GM21423 (cell line): ENCODE measurements around the gene ST3GAL5.
"Not testable (repeated sequence)": the region's sequence is repeated elsewhere in the genome, so short reads cannot be mapped to it uniquely, and the experiment has no call there.

Experiments
- ATAC-seq: cut with Tn5 transposase; IDR thresholded peaks from one replicate; pipeline ENCODE4 v1.9.1; 2021; ENCODE audit warnings: mild to moderate bottlenecking, moderate library complexity; ENCODE audit not compliant: unreplicated experiment

The ST3GAL5 gene

DNA sequence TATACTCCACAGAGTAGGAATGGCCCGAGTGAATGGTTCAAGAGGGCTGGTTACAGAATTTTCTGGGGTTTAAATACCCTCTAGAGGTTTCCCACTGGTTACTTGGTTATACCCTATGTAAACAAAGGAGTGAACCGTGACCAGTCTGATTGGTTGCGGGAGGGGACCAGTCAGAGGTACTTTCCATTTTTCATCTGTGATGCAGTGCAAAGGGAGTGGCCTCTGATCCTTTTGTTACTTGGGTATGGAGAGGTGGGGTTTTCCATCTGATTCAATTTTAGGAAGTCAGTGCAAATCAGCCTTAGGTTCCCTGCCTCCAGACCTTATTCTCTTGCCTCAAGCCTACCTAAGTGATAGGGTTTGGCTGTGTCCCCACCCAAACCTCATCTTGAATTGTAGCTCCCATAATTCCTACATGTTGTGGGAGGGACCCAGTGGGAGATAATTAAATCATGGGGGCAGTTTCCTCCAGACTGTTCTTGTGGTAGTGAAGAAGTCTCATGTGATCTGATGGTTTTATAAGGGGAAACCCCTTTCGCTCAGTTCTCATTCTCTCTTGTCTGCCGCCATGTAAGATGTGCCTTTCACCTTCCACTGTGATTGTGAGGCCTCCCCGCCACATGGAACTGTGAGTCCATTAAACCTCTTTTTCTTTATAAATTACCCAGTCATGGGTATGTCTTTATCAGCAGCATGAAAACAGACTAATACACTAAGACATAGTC is 5.9 kb upstream of the ST3GAL5 start:
- not testable (repeated sequence) for ATAC-seq

GRCh38 chr2:85893428-85894258 is 4.9 kb upstream of the ST3GAL5 start:
- no peak for ATAC-seq

DNA sequence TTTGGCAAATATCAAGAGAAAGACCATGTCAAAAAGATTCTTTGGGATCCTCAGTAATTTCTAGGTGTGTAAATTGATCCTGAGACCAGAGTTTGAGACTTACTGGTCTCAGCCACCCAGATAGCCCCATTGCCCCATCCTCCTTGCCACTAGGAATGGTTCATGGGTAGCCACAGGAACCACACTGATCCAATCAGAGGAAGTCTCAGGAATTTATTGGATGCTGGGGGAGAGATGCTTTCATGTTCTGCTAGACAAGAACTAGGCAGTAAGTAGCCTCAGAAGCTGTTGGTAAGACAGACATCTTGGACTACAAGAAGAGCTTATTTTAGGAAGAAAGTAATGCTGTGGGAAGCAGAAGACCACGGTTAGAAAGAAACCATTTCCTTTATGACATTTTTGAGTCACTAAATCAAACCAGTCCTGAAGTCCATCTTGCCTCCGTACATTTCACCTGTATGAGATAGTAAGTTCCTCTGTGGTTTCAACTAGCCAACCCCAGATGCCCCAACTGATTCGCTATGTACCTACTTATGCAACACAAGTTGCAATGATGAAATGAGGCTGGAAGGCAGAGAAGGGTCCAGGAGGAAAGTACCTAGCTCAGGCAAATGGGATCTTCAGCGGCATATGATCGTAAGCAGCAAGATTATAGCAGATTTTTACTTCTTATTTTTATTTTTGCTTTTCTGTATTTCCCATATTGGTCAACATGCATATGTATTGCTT is 3.6 kb upstream of the ST3GAL5 start:
- no peak for ATAC-seq

DNA sequence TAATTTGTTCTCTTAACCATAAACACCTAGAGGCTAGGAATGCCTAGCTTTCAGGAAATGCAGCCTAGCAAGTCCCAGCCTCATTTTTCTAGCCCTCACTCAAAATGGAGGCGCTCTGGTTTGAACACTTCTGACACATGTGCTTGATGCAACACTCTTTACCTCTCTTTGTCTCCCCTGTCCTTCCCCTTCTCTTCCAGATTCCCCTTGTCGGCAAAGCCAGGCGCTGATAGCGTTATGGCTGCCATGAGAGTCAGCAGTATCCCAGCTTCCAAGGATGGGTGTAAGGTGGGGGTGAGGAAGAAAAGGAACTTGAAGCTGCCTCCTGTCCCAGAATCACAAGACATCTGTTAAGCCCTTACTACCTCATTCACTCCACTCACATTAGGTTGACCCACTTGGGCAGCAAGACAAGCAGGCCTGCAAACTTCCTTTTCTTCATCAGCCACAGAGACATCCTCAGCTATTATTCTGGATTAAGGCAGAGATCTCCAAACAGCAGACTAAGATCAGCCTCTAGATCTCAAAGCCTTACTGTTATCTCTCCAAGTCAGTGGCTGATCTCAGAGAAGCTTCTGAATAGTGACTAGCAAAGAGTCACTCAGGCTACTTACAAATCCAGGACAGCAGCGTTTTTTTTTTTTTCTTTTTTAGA is 1.9 kb upstream of the ST3GAL5 start:
- no peak for ATAC-seq

GRCh38 chr2:85889627-85890281 is 964 bp upstream of the ST3GAL5 start:
- no peak for ATAC-seq

- peak; percentile 13 for ATAC-seq
These were observed 638 bp downstream of the ST3GAL5 start for GRCh38 chr2:85888020-85888683.

GRCh38 chr2:85887566-85888019 is 1.2 kb downstream of the ST3GAL5 start:
- ATAC-seq, result no peak

- no peak for ATAC-seq
These were observed 2.2 kb downstream of the ST3GAL5 start for GRCh38 chr2:85886590-85886989.

GRCh38 chr2:85886141-85886540 is 2.6 kb downstream of the ST3GAL5 start:
- no peak for ATAC-seq

GRCh38 chr2:85881781-85882180 is 7.0 kb downstream of the ST3GAL5 start:
- not testable (repeated sequence) for ATAC-seq

- not testable (repeated sequence) for ATAC-seq
These were observed 8.0 kb downstream of the ST3GAL5 start for GRCh38 chr2:85880716-85881328.

DNA sequence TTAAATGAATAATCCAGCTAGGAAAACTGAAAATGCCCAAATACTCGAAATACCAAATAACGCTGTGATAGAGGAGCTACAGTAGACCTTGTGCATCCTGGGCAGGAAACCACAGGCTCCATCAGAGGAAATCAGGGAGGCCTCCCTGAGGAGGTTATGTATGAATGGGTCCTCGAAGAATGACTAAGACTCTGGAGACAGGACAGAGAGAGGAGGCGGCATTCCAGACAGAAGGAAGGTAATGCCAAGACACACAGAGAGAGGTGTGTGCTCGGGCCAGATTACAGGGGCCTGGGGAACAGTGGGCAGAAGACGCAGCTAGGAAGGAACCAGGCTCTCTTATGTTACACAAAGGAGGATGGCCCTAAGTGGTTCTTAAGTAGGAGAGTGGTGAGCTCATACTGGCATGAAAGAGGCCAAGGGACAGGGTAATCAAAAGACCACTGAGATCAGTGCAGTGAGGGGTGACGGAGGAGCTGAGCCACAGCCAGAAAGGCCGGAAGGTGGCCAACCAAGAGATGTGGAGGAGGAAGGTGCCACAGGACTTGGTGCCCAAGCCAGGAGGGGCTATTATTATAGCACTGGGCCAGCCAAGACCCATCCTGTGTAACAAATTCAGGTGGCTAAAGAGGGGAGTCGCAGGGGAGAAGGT is 9.9 kb downstream of the ST3GAL5 start:
- no peak for ATAC-seq

DNA sequence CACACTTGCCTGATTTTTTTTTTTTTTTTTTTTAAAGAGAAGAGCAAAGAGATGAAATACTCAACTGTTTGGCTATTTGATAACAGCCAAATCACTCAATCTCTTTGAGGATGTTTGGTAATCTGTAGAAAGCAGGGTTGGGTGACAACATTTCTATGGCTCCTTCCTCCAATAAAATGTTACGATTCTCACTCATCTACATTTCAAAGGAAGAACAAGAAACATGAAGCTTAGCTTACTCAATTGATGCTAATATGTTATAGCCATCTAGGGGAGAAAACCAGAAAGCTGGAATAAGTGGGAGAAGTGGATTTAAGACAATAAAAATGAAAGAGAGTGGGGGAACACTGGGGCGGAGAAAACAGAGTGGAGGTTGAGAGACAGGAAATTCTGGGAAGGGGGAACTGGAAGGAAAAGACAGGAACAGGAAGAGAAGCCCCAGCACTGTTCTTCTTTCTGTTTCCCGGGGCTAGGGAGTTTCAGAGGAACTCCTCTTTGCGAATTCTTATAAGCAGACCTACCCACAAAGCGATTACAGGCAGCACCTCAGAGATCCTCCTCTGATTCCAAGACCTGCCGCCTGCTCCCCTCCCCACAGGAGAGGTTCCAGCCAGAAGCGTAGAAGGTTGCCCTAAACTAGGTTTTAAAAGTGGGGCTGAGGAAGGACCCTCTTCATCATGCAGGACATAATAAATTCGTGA is 13.3 kb downstream of the ST3GAL5 start:
- no peak for ATAC-seq

DNA sequence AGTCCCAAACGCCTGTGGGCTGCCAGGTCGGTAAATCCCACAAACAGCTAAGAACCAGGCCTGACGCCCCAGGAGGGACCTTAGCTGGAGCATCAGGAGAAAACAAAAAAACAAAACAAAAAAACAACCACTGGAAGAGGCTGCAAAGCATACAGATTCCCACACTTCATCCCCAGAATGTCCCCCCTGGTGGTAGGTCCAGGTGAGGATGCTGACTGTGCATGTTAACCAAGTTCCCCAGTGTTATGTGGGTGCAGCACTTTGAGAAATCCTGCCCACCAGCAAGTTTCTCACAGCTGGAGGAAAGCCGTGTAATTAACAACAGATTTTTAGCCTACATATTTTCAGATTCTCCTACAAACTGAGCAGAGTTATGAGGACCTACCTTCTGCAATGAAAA is 15.1 kb downstream of the ST3GAL5 start:
- ATAC-seq, result no peak

GRCh38 chr2:85872536-85873161 is 16.1 kb downstream of the ST3GAL5 start:
- no peak for ATAC-seq

DNA sequence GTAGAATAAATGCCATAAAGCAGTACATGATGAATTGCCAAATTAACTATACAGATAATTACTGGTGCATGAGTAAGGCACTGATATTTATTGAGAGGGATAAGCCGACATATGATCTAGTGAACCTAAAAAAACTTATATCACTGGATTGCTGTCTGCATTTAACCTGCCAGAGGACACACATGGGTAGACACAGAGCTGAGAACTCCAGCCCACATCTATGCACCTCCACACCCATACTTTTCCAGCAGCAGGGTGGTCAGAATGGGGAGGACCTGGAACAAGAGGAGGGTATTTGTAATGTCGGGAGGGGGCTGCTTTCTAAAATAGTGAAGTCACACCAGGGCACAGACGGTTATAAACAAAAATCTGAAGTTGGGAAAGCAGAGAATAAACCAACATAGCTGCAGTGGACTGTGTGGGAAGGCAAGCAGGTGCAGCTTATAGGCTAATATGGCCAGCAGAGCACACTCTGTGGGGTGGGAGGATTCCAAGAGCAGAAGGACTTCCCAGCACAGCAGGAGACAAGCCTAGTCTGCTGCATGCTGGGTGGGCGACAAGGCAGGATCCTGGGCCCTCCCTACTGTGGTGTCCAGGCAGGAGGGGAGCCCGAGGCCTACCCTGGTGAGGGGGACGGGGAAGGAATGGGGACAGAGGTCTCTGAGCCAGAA is 17.2 kb downstream of the ST3GAL5 start:
- ATAC-seq, result no peak

DNA sequence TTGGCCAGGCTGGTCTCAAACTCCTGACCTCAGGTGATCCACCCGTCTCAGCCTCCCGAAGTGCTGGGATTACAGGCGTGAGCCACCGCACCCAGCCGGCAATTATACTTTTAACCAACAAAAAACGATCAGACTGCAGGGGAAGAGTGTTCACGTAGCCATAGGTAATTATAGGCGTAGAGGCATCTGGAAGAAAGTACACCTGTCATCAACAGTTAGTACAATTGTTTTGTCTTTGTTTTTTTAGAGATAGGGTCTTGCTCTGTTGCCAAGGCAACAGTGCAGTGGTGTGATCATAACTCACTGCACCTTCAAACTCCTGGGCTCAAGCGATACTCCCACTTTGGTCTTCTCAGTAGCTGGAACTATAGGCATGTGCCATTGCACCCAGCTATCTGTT is 20.0 kb downstream of the ST3GAL5 start:
- no peak for ATAC-seq
